Upper lobe of left lung (tissue), 6 donors: ENCODE data around the gene ITPRIPL2. TPM values are rescaled to one million over a fixed set of nuclear protein-coding genes. Genes with fewer than 3 reads are reported as not detected.

Experiments
- ATAC-seq, 2 donors: fragments of 200-7000 bp; cut with Tn5 transposase; one replicate each; pipeline ENCODE4 v1.9.1; 2022; ENCODE audit warnings: mild to moderate bottlenecking in 2 of 2, moderate library complexity in 2 of 2; ENCODE audit not compliant: low FRiP score in 2 of 2
- DNase-seq, 2 donors: peaks; one replicate each; pipeline ENCODE4 v3.0.0-alpha.2; 2019 to 2020
- H3K27ac ChIP-seq, 4 donors: fragments of 200-600 bp; sonication (generic); one replicate each; pipeline ENCODE4 v1.5.1; 2016 to 2019
- H3K27me3 ChIP-seq, 4 donors: fragments of 200-600 bp; sonication (generic); one replicate each; pipeline ENCODE4 v1.5.1; 2017 to 2019
- H3K36me3 ChIP-seq, 4 donors: fragments of 200-600 bp; sonication (generic); one replicate each; pipeline ENCODE4 v1.5.1; 2016 to 2019
- H3K4me1 ChIP-seq, 4 donors: fragments of 200-600 bp; sonication (generic); one replicate each; pipeline ENCODE4 v1.5.1; 2018 to 2019
- H3K4me3 ChIP-seq, 4 donors: fragments of 200-600 bp; sonication (generic); one replicate each; pipeline ENCODE4 v1.5.1; 2017 to 2019; ENCODE audit warnings: mild to moderate bottlenecking in 2 of 4, moderate library complexity in 1 of 4
- H3K9me3 ChIP-seq, 4 donors: fragments of 200-600 bp; sonication (generic); one replicate each; pipeline ENCODE4 v1.5.1; 2018 to 2019
- CTCF ChIP-seq, 6 experiments: fragments of 450-650 bp in 4 of 6; fragments of 200-600 bp in 2 of 6; sonication (generic) in 2 of 6; IDR thresholded peaks; one replicate each; pipeline ENCODE4 v1.5.1; 2016 to 2019; ENCODE audit warnings: antibody characterized with exemption in 6 of 6
- EP300 ChIP-seq, 4 donors: sonication (generic); formaldehyde crosslinking; IDR thresholded peaks; one replicate each; pipeline ENCODE4 v1.5.1; 2017; ENCODE audit warnings: antibody characterized with exemption in 4 of 4, control low read depth in 2 of 4
- POLR2A ChIP-seq, 4 donors: fragments of 450-650 bp; IDR thresholded peaks; one replicate each; pipeline ENCODE4 v1.5.1; 2016 to 2017; ENCODE audit warnings: antibody characterized with exemption in 4 of 4, mild to moderate bottlenecking in 2 of 4
- POLR2AphosphoS5 ChIP-seq, 2 donors: sonication (generic); formaldehyde crosslinking; IDR thresholded peaks; one replicate each; pipeline ENCODE4 v1.5.1; 2017; ENCODE audit warnings: antibody characterized with exemption in 2 of 2
- WGBS, 2 donors: methylation state at CpG; one replicate each; pipeline ENCODE4 v1.1.5; 2017 to 2018; 5-methylcytosine and 5-hydroxymethylcytosine counted together
- total RNA-seq, 6 donors: library from RNA; depleted of rRNA in 4 of 6; stranded (reverse); fragments of >200 nt in 4 of 6; gene quantifications; one replicate each; pipeline versions ENCODE4 v1.1.0 to v1.2.1, GENCODE V29; 2016 to 2021
- donor health status: DM: no; HTN: no; CAD: no; lungs with moderate emphysema.
- donor health status: DM: no; HTN: yes; CAD: no; lungs with severe emphysema.

The ITPRIPL2 gene
- total RNA-seq, 6 donors from 2014 or later: 39.9 to 90.6 (median 57.5) TPM

GRCh38 chr16:19164285-19164684 lies 50.5 kb downstream of the ITPRIPL2 start:
- Histone ChIP-seq H3K27ac (no peak overlapping the region), H3K9me3 (no peaks in the 10 kb centered on the region), H3K36me3 (no peaks in the 10 kb centered on the region), H3K27me3 (peaks cover 0 to 3% (median 1%) of the 10 kb centered on the region in 4 donors), H3K4me3 (no peak overlapping the region), H3K4me1 (peaks cover 22 to 38% (median 31%) of the 10 kb centered on the region in 4 donors)
- no peak for DNase-seq
- TF ChIP-seq POLR2AphosphoS5 (IDR thresholded peaks at IDR 0.05) (no peak), EP300 (IDR thresholded peaks at IDR 0.05) (no peak), POLR2A (IDR thresholded peaks at IDR 0.05) (no peak), CTCF (IDR thresholded peaks at IDR 0.05) (no peak)
- ATAC-seq: no peak
- 67 to 69% methylated on average over 4 of the region's 4 CpGs for WGBS, 2 donors

GRCh38 chr16:19165101-19165500 lies 51.3 kb downstream of the ITPRIPL2 start:
- TF ChIP-seq POLR2A (IDR thresholded peaks at IDR 0.05) (no peak), EP300 (IDR thresholded peaks at IDR 0.05) (no peak), CTCF (IDR thresholded peaks at IDR 0.05) (no peak), POLR2AphosphoS5 (IDR thresholded peaks at IDR 0.05) (no peak)
- peaks cover 22 to 43% (median 32%) of the 10 kb centered on the region in 4 donors for H3K4me1 ChIP-seq
- DNase-seq (no peak), ATAC-seq (no peak)
- no peaks in the 10 kb centered on the region for H3K36me3 ChIP-seq
- H3K9me3 ChIP-seq: no peaks in the 10 kb centered on the region
- H3K27me3 ChIP-seq: peaks cover 0 to 3% (median 1%) of the 10 kb centered on the region in 4 donors
- 51 to 72% methylated on average over 5 of the region's 5 CpGs for WGBS, 2 donors
- no peak overlapping the region for H3K4me3 ChIP-seq
- peak overlapping the region in 2 of 4 donors; percentile 8 to 20 for H3K27ac ChIP-seq

- no peaks in the 10 kb centered on the region for H3K9me3 ChIP-seq
- H3K27ac ChIP-seq: no peak overlapping the region
- peaks cover 22 to 43% (median 32%) of the 10 kb centered on the region in 4 donors for H3K4me1 ChIP-seq
- DNase-seq: peak in 1 of 2 donors; percentile 85
- H3K4me3 ChIP-seq: no peak overlapping the region
- ATAC-seq: peak in 1 of 2 donors; percentile 77
- no peak for TF ChIP-seq POLR2A (IDR thresholded peaks at IDR 0.05)
- TF ChIP-seq CTCF (IDR thresholded peaks at IDR 0.05): peak in 2 of 6 experiments; percentile 26 to 31
- TF ChIP-seq POLR2AphosphoS5 (IDR thresholded peaks at IDR 0.05): peak in 1 of 2 donors; percentile 15
- no peak for TF ChIP-seq EP300 (IDR thresholded peaks at IDR 0.05)
- H3K36me3 ChIP-seq: no peaks in the 10 kb centered on the region
- 50 to 63% methylated on average over 1 to 2 of the region's 2 CpGs for WGBS, 2 donors
- H3K27me3 ChIP-seq: peaks cover 0 to 3% (median 1%) of the 10 kb centered on the region in 4 donors
Measured at GRCh38 chr16:19166500-19166899, 52.7 kb downstream of the ITPRIPL2 start.

GRCh38 chr16:19167710-19168370 lies 54.1 kb downstream of the ITPRIPL2 start, which contains the start of gene SYT17:
Gene SYT17, plus strand, starts transcription at chr16:19168240. Its CDS starts 407 bp downstream, at chr16:19168647.
- ATAC-seq (peak; percentile 92 to 94), DNase-seq (peak; percentile 80 to 97)
- TF ChIP-seq POLR2A (IDR thresholded peaks at IDR 0.05): peak in 1 of 4 donors; percentile 29
- peak; percentile 70 to 98 (median 94) for TF ChIP-seq CTCF (IDR thresholded peaks at IDR 0.05)
- peak; percentile 11 to 57 for TF ChIP-seq POLR2AphosphoS5 (IDR thresholded peaks at IDR 0.05)
- TF ChIP-seq EP300 (IDR thresholded peaks at IDR 0.05): no peak
- Histone ChIP-seq H3K27ac (peak within 1 kb of the TSS; percentile 69 to 87 (median 84)), H3K4me1 (peaks cover 22 to 43% (median 32%) of the 10 kb centered on the region in 4 donors), H3K4me3 (peak within 1 kb of the TSS; percentile 55 to 76 (median 65)), H3K27me3 (peaks cover 0 to 3% (median 1%) of the 10 kb centered on the region in 4 donors), H3K36me3 (no peaks in the 10 kb centered on the region), H3K9me3 (no peaks in the 10 kb centered on the region)
- 0% methylated on average over 20 to 22 of the region's 63 CpGs for WGBS, 2 donors
